OCI-LY7 (cell line): ENCODE data around the gene CALD1. TPM values are rescaled to one million over a fixed set of nuclear protein-coding genes. Genes with fewer than 3 reads are reported as not detected.

Experiments
- BruUV-seq: library from RNA; stranded (reverse); fragments of 400-500 nt; replicated peaks from 2 replicates; lab custom pipeline; 2021; lab: Mats Ljungman, UMichigan
- CTCF ChIA-PET: fragments of 300-600 bp; sonication (Branson Sonifier 250); formaldehyde crosslinking; loops from one replicate; lab custom pipeline; 2022; ENCODE audit warnings: antibody characterized with exemption; ENCODE audit not compliant: unreplicated experiment; lab: Charles Lee
- POLR2A ChIA-PET: fragments of 300-600 bp; sonication (Branson Sonifier 250); formaldehyde crosslinking; loops from one replicate; lab custom pipeline; 2022; ENCODE audit warnings: antibody characterized with exemption; lab: Charles Lee
- DNase-seq: peaks from one replicate; pipeline ENCODE4 v3.0.0-alpha.2; 2015; ENCODE audit warnings: low spot score
- H2AFZ ChIP-seq: fragments of 200-600 bp; sonication (generic), shearing (Covaris generic); 2 replicates; pipeline ENCODE4 v1.6.1; 2014; ENCODE audit warnings: mild to moderate bottlenecking, antibody characterized with exemption, low read length, moderate library complexity
- H3K27ac ChIP-seq: fragments of 200-600 bp; sonication (generic); 2 replicates; pipeline ENCODE4 v1.5.1; 2014; ENCODE audit warnings: mixed run types, low read depth, mild to moderate bottlenecking, moderate library complexity, low read length, inconsistent platforms; ENCODE audit not compliant: poor library complexity, severe bottlenecking
- H3K36me3 ChIP-seq: fragments of 200-600 bp; sonication (generic); 2 replicates; pipeline ENCODE4 v1.6.1; 2014; ENCODE audit warnings: mild to moderate bottlenecking, antibody characterized with exemption, low read length, moderate library complexity, mixed read lengths; ENCODE audit not compliant: insufficient read depth
- H3K4me1 ChIP-seq: fragments of 200-600 bp; sonication (generic); 2 replicates; pipeline ENCODE4 v1.5.1; 2014; ENCODE audit warnings: mild to moderate bottlenecking, low read length; ENCODE audit not compliant: insufficient read depth, poor library complexity, severe bottlenecking
- H3K4me2 ChIP-seq: fragments of 200-600 bp; sonication (generic); 2 replicates; pipeline ENCODE4 v1.6.1; 2014; ENCODE audit warnings: mild to moderate bottlenecking, low read length
- H3K4me3 ChIP-seq: fragments of 200-600 bp; sonication (generic); 2 replicates; pipeline ENCODE4 v1.5.1; 2014; ENCODE audit warnings: mild to moderate bottlenecking, low read depth, low read length; ENCODE audit not compliant: poor library complexity, severe bottlenecking
- H3K79me2 ChIP-seq: fragments of 200-600 bp; sonication (generic); 2 replicates; pipeline ENCODE4 v1.6.1; 2016; ENCODE audit warnings: low read depth, mild to moderate bottlenecking, low read length, moderate library complexity, mixed read lengths; ENCODE audit not compliant: insufficient read depth
- H3K9me2 ChIP-seq: fragments of 200-600 bp; sonication (generic); 2 replicates; pipeline ENCODE4 v1.6.1; 2016; ENCODE audit warnings: mild to moderate bottlenecking, low read length, mixed read lengths; ENCODE audit not compliant: insufficient read depth
- H3K9me3 ChIP-seq: fragments of 200-600 bp; sonication (generic); 2 replicates; pipeline ENCODE4 v1.6.1; 2014; ENCODE audit warnings: mild to moderate bottlenecking, mixed run types, low read length, mixed read lengths
- H4K20me1 ChIP-seq: fragments of 200-600 bp; sonication (generic); 2 replicates; pipeline ENCODE4 v1.6.1; 2014; ENCODE audit warnings: mild to moderate bottlenecking, antibody characterized with exemption, low read length, moderate library complexity, mixed read lengths; ENCODE audit not compliant: insufficient read depth
- EZH2phosphoT487 ChIP-seq: fragments of 200-600 bp; sonication (generic); IDR thresholded peaks from 2 replicates; pipeline ENCODE4 v1.6.1; 2018; ENCODE audit warnings: low read depth, borderline replicate concordance, mild to moderate bottlenecking, mixed run types, antibody characterized with exemption, low read length, moderate library complexity, mixed read lengths
- intact Hi-C: fragments of 100-400 bp; cut with micrococcal nuclease; formaldehyde crosslinking; loops from one replicate; pipeline ENCODE4 v1.10.0; 2022; ENCODE audit not compliant: unreplicated experiment
- total RNA-seq, 2 experiments: library from RNA; depleted of rRNA in 1 of 2; stranded (reverse); fragments of >200 nt in 1 of 2; shearing (Covaris generic) in 1 of 2; gene quantifications; 2 replicates each; pipeline ENCODE4 v1.2.3, GENCODE V29; 2014 to 2022
- TF ChIP-seq, protein P1 (sequence below): fragments of 200-600 bp; sonication (generic); conservative IDR thresholded peaks from 2 replicates; pipeline ENCODE4 v1.5.1; 2014; ENCODE audit warnings: mild to moderate bottlenecking, antibody characterized with exemption, low read length, moderate library complexity, mixed read lengths

The CALD1 gene
- total RNA-seq, 2 experiments from 2014 or later = 0.25 to 0.49 TPM

DNA sequence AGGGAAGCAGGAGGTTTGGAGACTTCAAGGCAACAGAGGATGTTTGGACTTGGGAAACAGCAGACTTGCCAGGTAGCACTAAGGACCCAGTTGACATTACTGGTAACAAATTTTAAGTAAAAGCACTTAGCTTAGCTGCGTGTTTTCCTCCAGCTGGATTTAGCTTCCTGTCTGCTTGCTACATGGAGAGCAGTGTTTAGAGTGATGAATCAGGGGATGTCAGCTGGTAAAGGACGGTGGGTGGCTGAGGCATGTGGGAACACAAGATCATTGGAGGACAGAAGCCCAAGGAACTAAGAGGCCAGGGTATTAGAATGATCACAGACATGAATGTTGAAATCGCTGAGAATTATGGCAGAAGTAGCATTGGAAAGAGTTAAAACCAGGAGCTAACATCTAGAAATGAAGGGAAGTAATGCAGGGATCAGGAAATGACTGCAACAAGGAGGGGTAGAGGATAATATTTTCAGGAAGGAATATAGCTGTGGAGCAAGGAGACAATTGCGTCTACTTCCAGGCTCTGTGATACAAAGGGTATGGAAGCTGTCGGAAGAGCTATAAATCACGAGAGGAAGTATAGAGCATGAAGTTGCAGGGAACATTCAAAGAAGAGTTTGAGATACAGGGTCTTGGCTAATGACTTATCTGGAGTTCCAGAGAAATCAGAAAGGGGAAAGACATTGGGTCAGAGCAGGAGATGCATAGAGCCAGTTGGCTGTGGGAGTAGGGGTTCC, 34.4 kb downstream of the CALD1 start:
- Histone ChIP-seq H2AFZ (no peak overlapping the region), H3K79me2 (no peaks in the 10 kb centered on the region), H3K36me3 (no peaks in the 10 kb centered on the region), H3K4me2 (no peak overlapping the region), H3K4me3 (no peak overlapping the region), H4K20me1 (no peaks in the 10 kb centered on the region), H3K27ac (no peak overlapping the region), H3K9me3 (no peaks in the 10 kb centered on the region), H3K4me1 (no peaks in the 10 kb centered on the region), H3K9me2 (no peaks in the 10 kb centered on the region)
- no TSS peak for BruUV-seq
- no peak for TF ChIP-seq EZH2phosphoT487
- TF ChIP-seq, protein P1, sequence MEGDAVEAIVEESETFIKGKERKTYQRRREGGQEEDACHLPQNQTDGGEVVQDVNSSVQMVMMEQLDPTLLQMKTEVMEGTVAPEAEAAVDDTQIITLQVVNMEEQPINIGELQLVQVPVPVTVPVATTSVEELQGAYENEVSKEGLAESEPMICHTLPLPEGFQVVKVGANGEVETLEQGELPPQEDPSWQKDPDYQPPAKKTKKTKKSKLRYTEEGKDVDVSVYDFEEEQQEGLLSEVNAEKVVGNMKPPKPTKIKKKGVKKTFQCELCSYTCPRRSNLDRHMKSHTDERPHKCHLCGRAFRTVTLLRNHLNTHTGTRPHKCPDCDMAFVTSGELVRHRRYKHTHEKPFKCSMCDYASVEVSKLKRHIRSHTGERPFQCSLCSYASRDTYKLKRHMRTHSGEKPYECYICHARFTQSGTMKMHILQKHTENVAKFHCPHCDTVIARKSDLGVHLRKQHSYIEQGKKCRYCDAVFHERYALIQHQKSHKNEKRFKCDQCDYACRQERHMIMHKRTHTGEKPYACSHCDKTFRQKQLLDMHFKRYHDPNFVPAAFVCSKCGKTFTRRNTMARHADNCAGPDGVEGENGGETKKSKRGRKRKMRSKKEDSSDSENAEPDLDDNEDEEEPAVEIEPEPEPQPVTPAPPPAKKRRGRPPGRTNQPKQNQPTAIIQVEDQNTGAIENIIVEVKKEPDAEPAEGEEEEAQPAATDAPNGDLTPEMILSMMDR = no peak
- ChIA-PET POLR2A (interaction anchor here (0.7 to 1.0 kb wide), 2 partner anchors 9 to 18 kb away, joined by 3 read pairs; no protein-coding TSS in a partner anchor), CTCF (no interaction called here)
- DNase-seq = no peak
- intact Hi-C loops = no loop called here

DNA sequence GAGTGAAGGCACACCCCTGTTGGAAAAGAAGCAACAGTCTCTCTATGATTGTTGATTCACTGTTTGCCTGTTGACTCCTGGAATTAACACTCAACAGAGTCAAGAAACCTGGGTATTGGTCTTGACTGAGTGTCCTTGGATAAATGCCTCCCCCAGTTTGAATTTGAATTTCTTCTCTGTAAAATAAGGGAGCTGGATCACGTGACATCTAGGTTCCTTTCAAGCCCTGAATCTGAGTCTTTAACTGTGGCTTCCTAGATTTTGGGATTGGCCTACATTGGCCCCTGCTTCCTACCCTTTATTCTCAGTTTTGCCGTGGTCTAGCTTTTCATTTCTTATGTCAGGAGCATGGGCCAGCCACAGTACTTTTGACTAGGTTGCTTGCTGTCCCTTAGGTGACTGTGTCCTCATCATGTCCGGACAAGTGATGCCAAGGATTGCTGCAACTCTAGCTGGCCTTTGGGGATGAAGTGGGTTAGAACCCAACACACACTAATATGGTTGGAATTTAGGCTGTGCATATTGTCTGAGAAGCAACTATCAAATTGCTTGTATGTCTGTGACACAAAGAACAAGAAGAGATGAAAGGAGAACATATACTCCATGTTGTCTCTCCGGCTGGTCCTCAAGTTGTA, 35.4 kb downstream of the CALD1 start:
- BruUV-seq = no TSS peak
- ChIA-PET CTCF (no interaction called here), POLR2A (interaction anchor here (0.5 to 0.6 kb wide), 2 partner anchors 25 to 44 kb away, joined by 3 to 4 read pairs; no protein-coding TSS in a partner anchor)
- TF ChIP-seq, protein P1 = no peak
- TF ChIP-seq EZH2phosphoT487 = no peak
- Histone ChIP-seq H3K4me1 (no peaks in the 10 kb centered on the region), H2AFZ (no peak overlapping the region), H3K36me3 (no peaks in the 10 kb centered on the region), H3K9me2 (no peaks in the 10 kb centered on the region), H4K20me1 (no peaks in the 10 kb centered on the region), H3K27ac (no peak overlapping the region), H3K79me2 (no peaks in the 10 kb centered on the region), H3K9me3 (no peaks in the 10 kb centered on the region), H3K4me3 (no peak overlapping the region), H3K4me2 (no peak overlapping the region)
- intact Hi-C loops = no loop called here
- DNase-seq = no peak
